Kidney epithelial cell (primary cell): ENCODE data around the gene PPARGC1A. TPM values are rescaled to one million over a fixed set of nuclear protein-coding genes. Genes with fewer than 3 reads are reported as not detected.
A peak's percentile ranks its signal among the peaks of the same experiment; 100 is the strongest.

ENCODE experiments used
- DNase-seq: peaks from one replicate; pipeline ENCODE4 v3.0.0-alpha.2; 2010; ENCODE audit warnings: low read depth
- H3K27me3 ChIP-seq: 2 replicates; pipeline ENCODE4 v1.6.0; 2011; ENCODE audit warnings: low read length; ENCODE audit not compliant: control insufficient read depth, insufficient read depth
- H3K36me3 ChIP-seq: 2 replicates; pipeline ENCODE4 v1.5.1; 2011; ENCODE audit warnings: low read length; ENCODE audit not compliant: control insufficient read depth, insufficient read depth
- H3K4me3 ChIP-seq: 2 replicates; pipeline ENCODE4 v1.5.1; 2011; ENCODE audit warnings: low read depth, mild to moderate bottlenecking, control low read depth, low read length
- total RNA-seq: library from RNA; depleted of rRNA; stranded (reverse); fragments of >200 nt; gene quantifications from 2 replicates; pipeline ENCODE4 v1.2.3, GENCODE V29; 2015
- TF ChIP-seq, protein P1 (sequence below): IDR thresholded peaks from 2 replicates; pipeline ENCODE4 v1.5.1; 2011; ENCODE audit warnings: mild to moderate bottlenecking, moderate library complexity, low read length, control low read depth, inconsistent platforms; ENCODE audit not compliant: insufficient read depth, poor library complexity, severe bottlenecking

Gene PPARGC1A
- total RNA-seq, 1 donor from 2014 or later, result 3.3 TPM

DNA sequence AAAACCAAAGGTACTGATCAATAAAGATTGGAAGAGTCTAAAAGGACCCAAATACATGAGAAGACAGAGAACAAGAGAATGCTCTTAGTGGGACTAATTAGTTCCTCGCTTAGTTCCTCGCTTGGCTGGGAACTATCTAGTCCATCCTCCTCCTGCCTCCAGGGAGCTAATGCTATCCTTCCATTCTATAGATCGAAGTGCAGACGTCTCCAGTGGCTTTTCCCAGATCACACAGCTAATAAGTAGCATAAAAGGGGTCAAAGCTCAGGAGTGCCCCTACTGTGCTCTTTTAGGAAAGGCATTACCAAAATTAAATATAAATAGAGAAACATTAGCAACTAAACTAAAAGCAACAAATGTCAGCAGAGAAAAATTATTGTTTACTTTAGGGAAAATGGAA is 42.3 kb upstream of the PPARGC1A start:
- Histone ChIP-seq H3K36me3 (no peaks in the 10 kb centered on the region), H3K27me3 (no peaks in the 10 kb centered on the region), H3K4me3 (no peak overlapping the region)
- TF ChIP-seq, protein P1, sequence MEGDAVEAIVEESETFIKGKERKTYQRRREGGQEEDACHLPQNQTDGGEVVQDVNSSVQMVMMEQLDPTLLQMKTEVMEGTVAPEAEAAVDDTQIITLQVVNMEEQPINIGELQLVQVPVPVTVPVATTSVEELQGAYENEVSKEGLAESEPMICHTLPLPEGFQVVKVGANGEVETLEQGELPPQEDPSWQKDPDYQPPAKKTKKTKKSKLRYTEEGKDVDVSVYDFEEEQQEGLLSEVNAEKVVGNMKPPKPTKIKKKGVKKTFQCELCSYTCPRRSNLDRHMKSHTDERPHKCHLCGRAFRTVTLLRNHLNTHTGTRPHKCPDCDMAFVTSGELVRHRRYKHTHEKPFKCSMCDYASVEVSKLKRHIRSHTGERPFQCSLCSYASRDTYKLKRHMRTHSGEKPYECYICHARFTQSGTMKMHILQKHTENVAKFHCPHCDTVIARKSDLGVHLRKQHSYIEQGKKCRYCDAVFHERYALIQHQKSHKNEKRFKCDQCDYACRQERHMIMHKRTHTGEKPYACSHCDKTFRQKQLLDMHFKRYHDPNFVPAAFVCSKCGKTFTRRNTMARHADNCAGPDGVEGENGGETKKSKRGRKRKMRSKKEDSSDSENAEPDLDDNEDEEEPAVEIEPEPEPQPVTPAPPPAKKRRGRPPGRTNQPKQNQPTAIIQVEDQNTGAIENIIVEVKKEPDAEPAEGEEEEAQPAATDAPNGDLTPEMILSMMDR, result no peak
- DNase-seq, result no peak

DNA sequence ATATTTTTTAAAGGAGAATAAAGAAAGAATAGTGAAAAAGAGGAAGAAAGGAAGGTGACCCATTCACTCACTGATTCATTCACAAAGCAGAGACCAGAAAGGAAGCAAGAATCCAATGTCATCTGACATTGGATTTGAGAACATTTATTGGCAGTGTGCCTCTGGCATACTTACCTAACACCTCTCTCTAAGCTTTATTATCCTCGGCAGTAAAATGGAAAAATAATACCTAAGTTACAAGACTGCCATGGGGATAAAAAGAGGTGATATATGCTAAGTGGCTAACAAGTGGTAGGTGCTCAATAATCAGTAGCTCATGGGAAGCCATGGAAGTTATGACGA is 41.6 kb upstream of the PPARGC1A start:
- H3K36me3 ChIP-seq, result no peaks in the 10 kb centered on the region
- no peak overlapping the region for H3K4me3 ChIP-seq
- DNase-seq, result no peak
- H3K27me3 ChIP-seq, result no peaks in the 10 kb centered on the region
- TF ChIP-seq, protein P1, result no peak

DNA sequence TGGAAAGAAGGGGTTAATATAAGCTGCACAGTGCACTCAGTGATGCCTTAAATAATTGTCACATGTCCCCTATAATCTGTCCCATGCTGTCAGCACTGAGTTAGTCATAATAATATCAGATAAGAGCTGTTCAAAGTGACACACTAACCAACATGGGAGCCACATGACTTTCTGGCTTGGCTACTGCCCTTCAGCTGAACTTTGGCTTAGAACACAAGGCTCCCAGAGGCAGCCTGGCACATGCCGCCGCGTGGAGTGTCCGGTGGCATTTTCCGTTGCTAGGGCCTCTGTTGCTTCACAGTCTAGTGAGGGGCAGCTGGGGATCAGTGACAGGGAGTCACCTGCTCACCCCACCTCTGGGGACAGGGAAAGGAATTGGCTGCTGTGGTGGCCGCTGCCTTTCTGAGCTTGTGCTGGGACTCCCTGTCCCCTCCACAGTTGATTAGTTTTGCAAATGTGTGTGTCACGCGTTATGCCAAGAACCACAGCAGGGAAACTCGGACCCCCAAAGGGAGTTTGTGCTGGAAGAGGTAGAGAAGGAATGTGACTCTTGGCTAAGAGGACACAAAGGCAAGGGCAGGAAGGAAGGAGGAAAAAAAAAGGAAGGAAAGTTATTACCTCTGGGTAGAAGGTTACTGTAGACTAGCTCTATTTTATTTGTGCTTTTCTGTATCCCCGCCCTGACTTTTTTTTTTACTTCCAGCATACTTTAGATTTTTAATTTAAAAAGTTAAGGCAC is 41.1 kb upstream of the PPARGC1A start:
- no peaks in the 10 kb centered on the region for H3K27me3 ChIP-seq
- peak; percentile 23 for DNase-seq

DNA sequence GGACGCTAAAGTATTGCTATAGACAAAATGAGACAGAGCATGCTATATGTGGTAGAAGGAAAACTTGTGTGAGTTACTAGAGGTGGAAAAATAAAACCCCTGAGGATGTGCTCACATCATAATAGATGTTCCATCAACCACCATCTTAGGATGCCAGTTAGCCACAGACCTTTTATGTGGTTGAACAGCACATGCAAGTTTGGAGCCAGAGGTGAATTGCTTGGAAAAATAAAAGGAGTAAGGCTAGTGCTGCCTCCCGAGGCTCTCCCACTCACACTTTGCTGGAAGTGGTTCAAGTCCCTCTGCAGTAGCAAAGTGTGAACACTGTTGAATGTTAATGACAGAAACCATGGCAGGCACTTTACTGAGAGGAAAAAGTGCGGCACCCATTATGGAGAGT is 39.4 kb upstream of the PPARGC1A start:
- Histone ChIP-seq H3K4me3 (no peak overlapping the region), H3K27me3 (no peaks in the 10 kb centered on the region), H3K36me3 (no peaks in the 10 kb centered on the region)
- TF ChIP-seq, protein P1, result no peak
- no peak for DNase-seq

More for the DNA sequence above, 41.1 kb upstream of the PPARGC1A start:
- TF ChIP-seq, protein P1, result no peak
- Histone ChIP-seq H3K36me3 (no peaks in the 10 kb centered on the region), H3K4me3 (no peak overlapping the region)

DNA sequence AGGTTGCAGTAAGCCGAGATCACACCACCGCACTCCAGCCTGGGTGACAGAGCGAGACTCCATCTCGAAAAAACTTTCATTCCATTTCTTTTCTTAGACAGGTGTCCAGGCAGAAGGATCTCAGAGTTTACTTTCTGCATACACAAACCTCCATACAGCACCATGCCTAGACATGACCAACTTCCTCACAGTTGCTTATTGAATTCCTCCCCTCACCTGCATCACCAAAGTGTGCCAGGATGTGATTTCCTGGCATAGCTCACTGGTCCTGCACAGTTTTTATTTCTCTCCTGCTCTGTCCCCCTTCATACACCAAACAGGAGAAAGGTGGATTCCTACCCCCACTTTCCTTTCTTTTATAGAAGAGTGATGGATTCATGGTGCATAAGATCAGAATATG is 34.7 kb upstream of the PPARGC1A start:
- H3K4me3 ChIP-seq, result no peak overlapping the region
- TF ChIP-seq, protein P1, result no peak
- H3K36me3 ChIP-seq, result no peaks in the 10 kb centered on the region
- no peak for DNase-seq
- H3K27me3 ChIP-seq, result no peaks in the 10 kb centered on the region

DNA sequence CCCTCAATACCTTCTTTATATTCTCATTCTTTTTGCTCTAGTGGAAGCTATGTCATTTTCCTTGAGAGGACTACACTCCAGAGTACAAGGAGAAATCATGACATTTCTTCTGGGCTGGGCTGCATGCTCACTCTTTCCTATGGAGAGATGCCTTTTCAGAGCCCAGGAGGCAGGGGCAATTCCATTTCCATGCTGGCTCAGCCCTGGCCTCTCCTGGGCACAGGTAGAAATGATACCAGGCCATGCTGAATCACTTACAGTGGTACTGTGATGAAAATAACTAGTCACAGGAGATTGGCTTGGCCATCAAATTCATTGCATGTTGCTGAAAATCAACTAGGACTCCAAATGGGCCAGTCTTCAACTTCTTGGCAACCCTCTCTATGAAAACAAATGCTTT is 34.0 kb upstream of the PPARGC1A start:
- no peak for DNase-seq
- no peaks in the 10 kb centered on the region for H3K27me3 ChIP-seq
- H3K36me3 ChIP-seq, result no peaks in the 10 kb centered on the region
- TF ChIP-seq, protein P1, result no peak
- no peak overlapping the region for H3K4me3 ChIP-seq
